Measurements from ENCODE around the gene CREB3L2.
A peak's percentile ranks its signal among the peaks of the same experiment; 100 is the strongest.

The CREB3L2 gene

DNA sequence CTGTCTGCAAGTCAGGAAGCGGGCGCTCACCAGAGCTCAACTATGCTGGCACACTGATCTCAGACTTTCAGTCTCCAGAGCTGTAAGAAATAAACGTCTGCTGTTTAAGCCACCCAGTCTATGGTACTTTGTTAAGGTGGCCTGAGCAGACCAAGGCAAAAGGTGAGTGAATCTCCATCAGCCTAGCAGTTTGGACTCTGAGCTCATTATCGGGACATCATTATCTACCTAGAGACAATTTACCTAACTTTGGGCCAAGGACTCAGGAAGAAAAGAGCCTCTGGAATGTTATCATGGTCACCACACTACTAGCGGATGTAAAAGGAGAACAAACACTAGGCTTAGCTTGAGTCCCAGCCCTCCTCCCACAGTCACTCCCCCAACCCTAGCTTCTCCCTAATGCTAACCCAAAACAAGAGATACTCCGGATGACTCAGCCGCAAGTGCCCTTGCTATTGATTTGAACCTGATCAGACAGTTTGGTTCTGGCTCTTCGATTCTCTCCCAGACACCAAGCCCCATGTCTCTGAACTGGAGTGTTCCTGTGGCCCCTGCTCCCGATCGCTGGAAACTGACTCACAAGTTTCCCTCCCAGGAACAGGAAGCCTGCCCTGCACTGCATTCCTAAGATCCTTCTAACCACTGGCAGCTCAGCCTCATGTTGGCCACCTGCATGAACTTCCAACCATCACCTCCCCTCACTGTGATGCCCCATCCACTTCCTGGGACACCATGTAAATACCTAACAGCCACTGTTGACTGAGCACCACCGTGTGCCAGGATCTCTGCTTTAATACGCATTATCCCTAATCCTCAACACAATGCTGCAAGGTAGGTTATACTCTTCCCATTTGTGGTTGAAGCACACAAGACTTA, 34.5 kb downstream of the CREB3L2 start:
- Histone ChIP-seq H3K36me3 (ENCODE audit: control insufficient read depth in 4 of 4, insufficient read depth in 4 of 4, low read length in 3 of 4) (no peaks in the 10 kb centered on the region), H3K4me1 (ENCODE audit: control extremely low read depth in 1 of 4, control insufficient read depth in 4 of 4, insufficient read depth in 4 of 4, low read length in 3 of 4) (peaks cover 7 to 40% (median 27%) of the 10 kb centered on the region in 4 experiments), H3K27ac (ENCODE audit: insufficient read depth in 1 of 2, low read depth in 1 of 2, low read length in 2 of 2, poor library complexity in 1 of 2, severe bottlenecking in 2 of 2) (peak overlapping the region in 1 of 2 experiments; percentile 39), H3K9me3 (ENCODE audit: control extremely low read depth in 1 of 5, control insufficient read depth in 4 of 5, insufficient read depth in 2 of 5, low read depth in 1 of 5, low read length in 4 of 5) (peaks cover 0 to 4% (median 0%) of the 10 kb centered on the region in 5 experiments), H3K27me3 (replicated peaks in 2 of 5; ENCODE audit: control insufficient read depth in 4 of 5, insufficient read depth in 5 of 5, low read length in 4 of 5) (no peaks in the 10 kb centered on the region), H3K4me3 (ENCODE audit: control insufficient read depth in 1 of 7, extremely low read depth in 1 of 7, insufficient read depth in 4 of 7, low read depth in 2 of 7, low read length in 6 of 7) (no peak overlapping the region)
- 79% methylated on average over 8 of the region's 12 CpGs for WGBS (ENCODE audit: insufficient coverage)
- POLR2A ChIA-PET, result no interaction called here
- DNase-seq, result peak in 2 of 3 donors; percentile 31 to 56
- CTCF ChIA-PET, result interaction anchor here (0.8 to 4.5 kb wide), 12 partner anchors 11 to 64 kb away, joined by 3 to 16 read pairs (median 4); partner anchors contain the start of gene CREB3L2

DNA sequence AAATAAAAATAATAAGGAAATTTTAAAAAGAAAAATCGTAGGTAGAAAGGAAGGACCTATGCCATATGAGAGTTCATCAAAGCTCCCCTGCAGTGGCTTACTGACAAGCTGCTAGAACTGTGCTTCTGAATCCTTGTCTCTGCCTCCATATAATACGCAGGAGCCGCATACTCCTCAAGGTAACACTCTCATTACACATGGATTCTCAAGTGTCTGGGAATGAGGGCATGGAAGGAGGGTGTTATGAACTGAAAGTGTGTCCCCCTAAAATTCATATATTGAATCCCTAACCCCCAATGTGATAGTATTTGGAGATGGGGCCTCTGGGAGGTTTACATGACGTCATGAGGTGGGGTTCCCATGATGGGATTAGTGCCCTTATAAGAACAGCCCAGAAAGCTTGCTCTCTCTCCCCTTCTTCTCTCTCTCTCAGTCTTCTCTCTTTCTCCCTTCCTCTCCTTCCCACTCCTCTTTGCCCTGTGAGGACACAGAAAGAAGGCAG, 35.2 kb downstream of the CREB3L2 start:
- 67% methylated on average over 1 of the region's 4 CpGs for WGBS (ENCODE audit: insufficient coverage)
- ChIA-PET POLR2A (no interaction called here), CTCF (interaction anchor here (0.8 to 4.5 kb wide), 10 partner anchors 12 to 45 kb away, joined by 3 to 16 read pairs (median 4); partner anchors contain the start of gene CREB3L2)
- H3K9me3 ChIP-seq (ENCODE audit: control extremely low read depth in 1 of 5, control insufficient read depth in 4 of 5, insufficient read depth in 2 of 5, low read depth in 1 of 5, low read length in 4 of 5), result peaks cover 0 to 4% (median 0%) of the 10 kb centered on the region in 5 experiments
- no peaks in the 10 kb centered on the region for H3K27me3 ChIP-seq (replicated peaks in 2 of 5; ENCODE audit: control insufficient read depth in 4 of 5, insufficient read depth in 5 of 5, low read length in 4 of 5)
- H3K36me3 ChIP-seq (ENCODE audit: control insufficient read depth in 4 of 4, insufficient read depth in 4 of 4, low read length in 3 of 4), result no peaks in the 10 kb centered on the region
- no peak for DNase-seq
- H3K4me3 ChIP-seq (ENCODE audit: control insufficient read depth in 1 of 7, extremely low read depth in 1 of 7, insufficient read depth in 4 of 7, low read depth in 2 of 7, low read length in 6 of 7), result no peak overlapping the region
- H3K27ac ChIP-seq (ENCODE audit: insufficient read depth in 1 of 2, low read depth in 1 of 2, low read length in 2 of 2, poor library complexity in 1 of 2, severe bottlenecking in 2 of 2), result peak overlapping the region in 1 of 2 experiments; percentile 26
- peaks cover 7 to 47% (median 34%) of the 10 kb centered on the region in 4 experiments for H3K4me1 ChIP-seq (ENCODE audit: control extremely low read depth in 1 of 4, control insufficient read depth in 4 of 4, insufficient read depth in 4 of 4, low read length in 3 of 4)

DNA sequence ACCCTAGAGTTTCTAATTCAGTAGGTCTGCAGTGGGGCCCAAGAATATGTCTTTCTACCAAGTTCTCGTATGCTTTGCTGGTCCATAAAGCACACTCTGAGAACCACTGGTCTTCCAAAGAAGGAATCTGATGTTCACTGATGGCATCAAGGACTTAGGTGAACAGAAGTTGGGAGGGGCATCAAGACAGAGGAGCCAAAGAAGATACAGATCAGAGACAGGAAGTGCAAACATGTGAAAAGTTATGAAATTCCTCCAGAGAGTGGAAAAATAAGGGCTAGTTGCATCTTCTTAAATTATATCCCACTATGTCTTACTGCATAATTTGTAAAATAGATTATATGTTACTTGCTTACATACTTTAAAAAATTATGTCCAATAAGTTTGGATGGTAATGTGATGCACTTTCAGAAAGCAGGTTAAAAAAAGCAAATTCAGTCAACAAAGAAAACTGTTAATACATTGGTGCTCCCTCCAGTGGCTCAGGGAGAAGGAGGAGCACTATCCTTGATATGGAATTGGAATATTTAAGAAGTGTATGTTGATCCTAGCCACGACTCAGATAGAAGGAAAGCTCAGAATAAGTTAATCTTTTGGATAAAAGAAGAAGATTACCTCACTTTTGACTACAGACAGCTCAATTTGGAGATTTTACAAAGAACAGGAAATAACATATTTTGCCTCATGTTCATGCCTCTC, 35.8 kb downstream of the CREB3L2 start:
- Histone ChIP-seq H3K27ac (ENCODE audit: insufficient read depth in 1 of 2, low read depth in 1 of 2, low read length in 2 of 2, poor library complexity in 1 of 2, severe bottlenecking in 2 of 2) (peak overlapping the region in 1 of 2 experiments; percentile 26), H3K4me3 (ENCODE audit: control insufficient read depth in 1 of 7, extremely low read depth in 1 of 7, insufficient read depth in 4 of 7, low read depth in 2 of 7, low read length in 6 of 7) (no peak overlapping the region), H3K4me1 (ENCODE audit: control extremely low read depth in 1 of 4, control insufficient read depth in 4 of 4, insufficient read depth in 4 of 4, low read length in 3 of 4) (peaks cover 7 to 53% (median 40%) of the 10 kb centered on the region in 4 experiments), H3K36me3 (ENCODE audit: control insufficient read depth in 4 of 4, insufficient read depth in 4 of 4, low read length in 3 of 4) (no peaks in the 10 kb centered on the region), H3K27me3 (replicated peaks in 2 of 5; ENCODE audit: control insufficient read depth in 4 of 5, insufficient read depth in 5 of 5, low read length in 4 of 5) (no peaks in the 10 kb centered on the region), H3K9me3 (ENCODE audit: control extremely low read depth in 1 of 5, control insufficient read depth in 4 of 5, insufficient read depth in 2 of 5, low read depth in 1 of 5, low read length in 4 of 5) (peaks cover 0 to 4% (median 0%) of the 10 kb centered on the region in 5 experiments)
- WGBS (ENCODE audit: insufficient coverage), result 100% methylated on average over 1 of the region's 2 CpGs
- no peak for DNase-seq
- CTCF ChIA-PET, result interaction anchor here (1.2 to 4.5 kb wide), 5 partner anchors 12 to 45 kb away, joined by 3 to 16 read pairs (median 4); no protein-coding TSS in a partner anchor
- POLR2A ChIA-PET, result no interaction called here

GRCh38 chr7:137964824-137965545, 36.9 kb downstream of the CREB3L2 start:
- no peak for DNase-seq
- H3K4me1 ChIP-seq (ENCODE audit: control extremely low read depth in 1 of 4, control insufficient read depth in 4 of 4, insufficient read depth in 4 of 4, low read length in 3 of 4), result peaks cover 7 to 50% (median 40%) of the 10 kb centered on the region in 4 experiments
- H3K9me3 ChIP-seq (ENCODE audit: control extremely low read depth in 1 of 5, control insufficient read depth in 4 of 5, insufficient read depth in 2 of 5, low read depth in 1 of 5, low read length in 4 of 5), result peaks cover 0 to 4% (median 0%) of the 10 kb centered on the region in 5 experiments
- no peak overlapping the region for H3K27ac ChIP-seq (ENCODE audit: insufficient read depth in 1 of 2, low read depth in 1 of 2, low read length in 2 of 2, poor library complexity in 1 of 2, severe bottlenecking in 2 of 2)
- no peaks in the 10 kb centered on the region for H3K36me3 ChIP-seq (ENCODE audit: control insufficient read depth in 4 of 4, insufficient read depth in 4 of 4, low read length in 3 of 4)
- no peaks in the 10 kb centered on the region for H3K27me3 ChIP-seq (replicated peaks in 2 of 5; ENCODE audit: control insufficient read depth in 4 of 5, insufficient read depth in 5 of 5, low read length in 4 of 5)
- WGBS (ENCODE audit: insufficient coverage), result 96% methylated on average over 12 of the region's 14 CpGs
- ChIA-PET POLR2A (no interaction called here), CTCF (no interaction called here)
- H3K4me3 ChIP-seq (ENCODE audit: control insufficient read depth in 1 of 7, extremely low read depth in 1 of 7, insufficient read depth in 4 of 7, low read depth in 2 of 7, low read length in 6 of 7), result no peak overlapping the region

DNA sequence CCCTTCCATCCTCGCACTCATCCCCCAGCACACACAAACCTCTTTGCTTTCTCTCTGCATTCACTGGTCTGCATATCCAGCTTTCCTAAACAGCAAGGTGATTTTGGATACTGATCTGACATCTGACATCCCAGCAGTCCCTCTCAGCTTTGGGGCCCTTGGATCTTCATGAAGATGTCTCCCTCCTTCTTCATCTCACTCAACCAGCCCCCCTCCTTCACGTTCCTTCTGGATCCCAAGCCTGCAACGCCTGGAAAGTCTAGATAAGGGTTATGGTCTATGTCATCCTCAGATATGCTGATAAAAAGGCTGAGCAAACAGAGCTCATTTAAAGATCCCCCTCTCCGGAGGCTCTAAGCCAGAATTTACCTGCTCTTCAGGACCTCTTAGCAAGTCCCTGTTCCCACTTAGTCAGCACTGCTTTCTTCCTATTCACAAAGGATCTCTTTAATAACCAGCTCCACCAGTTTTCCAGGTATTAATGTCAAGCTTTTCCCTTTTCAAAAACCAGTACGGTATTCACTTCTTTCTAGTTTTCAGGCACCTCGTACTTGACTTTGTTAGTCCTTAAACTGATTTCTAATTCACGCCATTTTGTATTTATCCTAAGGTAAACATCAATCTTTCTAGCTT, 38.9 kb downstream of the CREB3L2 start:
- Histone ChIP-seq H3K4me1 (ENCODE audit: control extremely low read depth in 1 of 4, control insufficient read depth in 4 of 4, insufficient read depth in 4 of 4, low read length in 3 of 4) (peaks cover 7 to 66% (median 50%) of the 10 kb centered on the region in 4 experiments), H3K27me3 (replicated peaks in 2 of 5; ENCODE audit: control insufficient read depth in 4 of 5, insufficient read depth in 5 of 5, low read length in 4 of 5) (no peaks in the 10 kb centered on the region), H3K9me3 (ENCODE audit: control extremely low read depth in 1 of 5, control insufficient read depth in 4 of 5, insufficient read depth in 2 of 5, low read depth in 1 of 5, low read length in 4 of 5) (no peaks in the 10 kb centered on the region), H3K36me3 (ENCODE audit: control insufficient read depth in 4 of 4, insufficient read depth in 4 of 4, low read length in 3 of 4) (peaks cover 0 to 2% (median 0%) of the 10 kb centered on the region in 4 experiments), H3K4me3 (ENCODE audit: control insufficient read depth in 1 of 7, extremely low read depth in 1 of 7, insufficient read depth in 4 of 7, low read depth in 2 of 7, low read length in 6 of 7) (no peak overlapping the region), H3K27ac (ENCODE audit: insufficient read depth in 1 of 2, low read depth in 1 of 2, low read length in 2 of 2, poor library complexity in 1 of 2, severe bottlenecking in 2 of 2) (peak overlapping the region in 1 of 2 experiments; percentile 50)
- ChIA-PET CTCF (interaction anchor here (0.9 to 2.0 kb wide), 6 partner anchors 12 to 59 kb away, joined by 3 to 6 read pairs (median 3); no protein-coding TSS in a partner anchor), POLR2A (interaction anchor here (0.6 kb wide), 1 partner anchor 72 kb away, joined by 5 read pairs; no protein-coding TSS in a partner anchor)
- peak in 2 of 3 donors; percentile 28 to 48 for DNase-seq
- WGBS (ENCODE audit: insufficient coverage), result 80% methylated on average over 6 of the region's 7 CpGs

GRCh38 chr7:137962491-137962874, 39.4 kb downstream of the CREB3L2 start:
- no peak overlapping the region for H3K4me3 ChIP-seq (ENCODE audit: control insufficient read depth in 1 of 7, extremely low read depth in 1 of 7, insufficient read depth in 4 of 7, low read depth in 2 of 7, low read length in 6 of 7)
- DNase-seq, result no peak
- 100% methylated on average over 1 of the region's 5 CpGs for WGBS (ENCODE audit: insufficient coverage)
- POLR2A ChIA-PET, result no interaction called here
- CTCF ChIA-PET, result interaction anchor here (1.0 to 2.0 kb wide), 5 partner anchors 12 to 58 kb away, joined by 3 to 6 read pairs (median 5); partner anchors contain the start of gene CREB3L2
- H3K27me3 ChIP-seq (replicated peaks in 2 of 5; ENCODE audit: control insufficient read depth in 4 of 5, insufficient read depth in 5 of 5, low read length in 4 of 5), result no peaks in the 10 kb centered on the region
- H3K4me1 ChIP-seq (ENCODE audit: control extremely low read depth in 1 of 4, control insufficient read depth in 4 of 4, insufficient read depth in 4 of 4, low read length in 3 of 4), result peaks cover 7 to 63% (median 47%) of the 10 kb centered on the region in 4 experiments
- peaks cover 0 to 4% (median 3%) of the 10 kb centered on the region in 4 experiments for H3K36me3 ChIP-seq (ENCODE audit: control insufficient read depth in 4 of 4, insufficient read depth in 4 of 4, low read length in 3 of 4)
- H3K9me3 ChIP-seq (ENCODE audit: control extremely low read depth in 1 of 5, control insufficient read depth in 4 of 5, insufficient read depth in 2 of 5, low read depth in 1 of 5, low read length in 4 of 5), result no peaks in the 10 kb centered on the region
- H3K27ac ChIP-seq (ENCODE audit: insufficient read depth in 1 of 2, low read depth in 1 of 2, low read length in 2 of 2, poor library complexity in 1 of 2, severe bottlenecking in 2 of 2), result peak overlapping the region in 1 of 2 experiments; percentile 50
